ACC112 (cell line): ENCODE measurements around the gene BRIP1.
"Not testable (repeated sequence)": the region's sequence is repeated elsewhere in the genome, so short reads cannot be mapped to it uniquely, and the experiment has no call there.

Source experiments
- H2AFZ ChIP-seq: fragments of 200-600 bp; sonication (generic); one replicate; pipeline ENCODE4 v1.6.0; 2017; ENCODE audit warnings: antibody characterized with exemption, low read length; ENCODE audit not compliant: unreplicated experiment
- H3K27ac ChIP-seq: fragments of 200-600 bp; sonication (generic); 2 replicates; pipeline ENCODE4 v1.5.1; 2014; ENCODE audit warnings: low read depth, mild to moderate bottlenecking, antibody characterized with exemption, low read length, moderate library complexity
- H3K27me3 ChIP-seq: fragments of 200-600 bp; sonication (generic); 2 replicates; pipeline ENCODE4 v1.6.1; 2014; ENCODE audit warnings: mild to moderate bottlenecking, antibody characterized with exemption, low read length, moderate library complexity, mixed read lengths; ENCODE audit not compliant: insufficient read depth
- H3K36me3 ChIP-seq: fragments of 200-600 bp; sonication (generic); 2 replicates; pipeline ENCODE4 v1.6.1; 2016; ENCODE audit warnings: mild to moderate bottlenecking, antibody characterized with exemption, low read length, moderate library complexity, mixed read lengths; ENCODE audit not compliant: insufficient read depth
- H3K4me1 ChIP-seq: fragments of 200-600 bp; sonication (generic); one replicate; pipeline ENCODE4 v1.6.1; 2016; ENCODE audit warnings: low read length, mixed read lengths; ENCODE audit not compliant: insufficient read depth, unreplicated experiment, control insufficient read depth
- H3K4me3 ChIP-seq: fragments of 200-600 bp; sonication (generic); 2 replicates; pipeline ENCODE4 v1.5.1; 2014; ENCODE audit warnings: mild to moderate bottlenecking, low read depth, low read length
- H3K79me2 ChIP-seq: fragments of 200-600 bp; sonication (generic); one replicate; pipeline ENCODE4 v1.6.0; 2016; ENCODE audit warnings: low read length; ENCODE audit not compliant: control insufficient read depth, unreplicated experiment, insufficient read depth

The BRIP1 gene

GRCh38 chr17:61862975-61863800 lies at the start of gene BRIP1:
Gene BRIP1, minus strand, starts transcription at chr17:61863528. Its CDS starts 1,989 bp downstream, at chr17:61861539.
- no peaks in the 10 kb centered on the region for H3K36me3 ChIP-seq
- H2AFZ ChIP-seq, result peak within 1 kb of the TSS; percentile 92
- H3K27ac ChIP-seq, result peak within 1 kb of the TSS; percentile 79
- H3K4me1 ChIP-seq, result peaks cover 31% of the 10 kb centered on the region
- H3K27me3 ChIP-seq, result no peaks in the 10 kb centered on the region
- peak within 1 kb of the TSS; percentile 84 for H3K4me3 ChIP-seq
- peaks cover 28% of the 10 kb centered on the region for H3K79me2 ChIP-seq

DNA sequence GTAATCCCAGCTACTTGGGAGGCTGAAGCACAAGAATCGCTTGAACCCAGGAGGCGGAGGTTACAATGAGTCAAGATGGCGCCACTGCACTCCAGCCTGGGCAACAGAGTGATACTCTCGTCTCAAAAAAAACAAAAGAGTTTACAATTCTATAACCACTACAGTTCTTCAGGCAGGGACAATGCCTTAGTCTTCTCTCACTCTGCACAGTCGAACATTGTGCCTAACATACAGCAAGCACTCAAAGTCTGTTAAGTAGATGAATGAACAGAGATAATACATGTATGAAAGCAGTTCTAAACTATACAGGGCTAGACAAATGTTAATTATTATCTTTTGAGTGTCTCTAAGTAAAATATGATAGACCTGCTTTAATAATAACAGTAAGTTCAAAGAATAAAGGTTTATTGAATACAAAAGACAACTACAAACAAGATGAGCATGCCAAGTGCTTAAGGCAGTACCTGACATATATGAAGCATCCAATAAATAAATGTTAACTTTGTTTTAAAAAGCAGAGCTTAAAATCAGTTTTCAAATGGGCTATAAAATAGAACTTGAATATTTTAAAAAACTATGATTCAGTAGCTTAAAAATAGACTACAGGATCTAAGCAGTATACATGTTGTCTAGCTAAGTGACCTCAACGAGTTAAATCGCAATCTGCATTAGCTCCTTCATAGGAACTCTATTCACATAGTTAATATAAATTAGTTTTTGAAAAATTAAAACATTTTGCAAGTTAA lies 45.1 kb upstream of the BRIP1 start:
- Histone ChIP-seq H3K27ac (no peak overlapping the region), H3K79me2 (no peaks in the 10 kb centered on the region), H2AFZ (no peak overlapping the region), H3K4me3 (no peak overlapping the region), H3K27me3 (no peaks in the 10 kb centered on the region), H3K36me3 (peaks cover 21% of the 10 kb centered on the region), H3K4me1 (no peaks in the 10 kb centered on the region)

DNA sequence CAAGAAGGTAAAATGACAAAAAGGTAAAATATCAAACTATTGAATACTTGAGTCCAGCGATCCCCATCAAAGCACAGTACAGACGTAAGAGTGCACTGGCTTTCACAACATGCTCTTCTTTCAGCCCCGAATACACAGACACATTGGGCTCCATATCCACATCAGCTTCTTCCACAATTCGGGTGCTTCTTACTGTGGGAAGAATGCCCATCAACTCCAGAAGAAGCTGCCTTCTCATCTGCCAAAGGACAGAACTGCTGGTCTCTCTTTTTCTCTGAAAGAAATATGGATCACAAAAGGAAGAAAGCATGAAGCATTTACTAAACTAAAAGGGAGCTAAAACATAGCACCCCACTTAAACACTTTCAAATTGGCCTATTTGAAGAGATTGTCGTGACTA lies 44.0 kb upstream of the BRIP1 start:
- Histone ChIP-seq H3K4me3 (no peak overlapping the region), H2AFZ (no peak overlapping the region), H3K27ac (no peak overlapping the region), H3K4me1 (no peaks in the 10 kb centered on the region), H3K79me2 (no peaks in the 10 kb centered on the region), H3K27me3 (no peaks in the 10 kb centered on the region), H3K36me3 (peaks cover 22% of the 10 kb centered on the region)

DNA sequence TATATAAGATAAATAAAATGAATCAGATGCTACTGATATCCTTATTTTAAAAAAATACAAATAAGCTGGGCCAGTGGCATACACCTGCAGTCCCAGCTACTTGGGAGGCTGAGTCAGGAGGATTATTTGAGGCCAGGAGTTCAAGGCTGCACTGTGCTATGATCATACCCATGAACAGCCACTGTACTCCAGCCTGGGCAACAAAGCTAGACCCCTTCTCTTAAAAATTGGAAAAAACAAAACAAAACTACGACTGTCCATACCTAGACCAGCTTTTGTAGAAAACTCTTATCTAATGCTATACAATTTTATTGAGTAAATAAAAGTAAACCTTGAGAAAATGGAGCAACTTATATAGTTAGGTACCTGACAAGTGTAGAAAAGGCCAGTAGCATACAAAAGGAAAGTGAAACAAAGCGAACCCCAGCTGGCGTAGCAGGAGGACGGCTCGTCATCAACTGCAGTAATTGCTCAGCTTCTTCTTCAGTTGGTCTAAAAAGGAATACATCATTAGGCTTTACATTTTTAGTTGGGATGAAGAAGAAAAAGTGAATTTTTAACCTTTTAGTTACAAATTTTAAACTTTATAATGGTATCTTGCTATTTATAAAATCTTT lies 40.9 kb upstream of the BRIP1 start:
- no peak overlapping the region for H3K4me3 ChIP-seq
- no peaks in the 10 kb centered on the region for H3K79me2 ChIP-seq
- H2AFZ ChIP-seq, result no peak overlapping the region
- H3K27me3 ChIP-seq, result no peaks in the 10 kb centered on the region
- peaks cover 20% of the 10 kb centered on the region for H3K36me3 ChIP-seq
- no peak overlapping the region for H3K27ac ChIP-seq
- H3K4me1 ChIP-seq, result no peaks in the 10 kb centered on the region

DNA sequence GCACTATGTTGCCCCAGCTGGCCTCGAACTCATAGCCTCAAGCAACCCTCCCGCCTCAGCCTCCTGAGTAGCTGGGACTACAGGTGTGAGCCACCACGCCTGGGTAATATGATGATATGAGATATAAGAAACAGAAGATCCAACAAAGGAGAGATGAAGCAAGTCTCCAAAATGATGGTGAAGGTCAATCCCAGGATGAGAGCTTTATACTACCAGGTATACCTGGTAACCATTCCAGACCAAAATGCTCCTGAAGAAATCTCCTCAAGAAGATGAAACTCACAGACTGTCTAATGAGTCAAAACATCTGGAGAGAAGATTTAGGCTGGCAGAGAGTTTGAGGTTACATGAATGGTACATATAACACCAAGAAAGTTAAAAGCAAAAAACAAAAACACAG lies 39.9 kb upstream of the BRIP1 start:
- H3K36me3 ChIP-seq, result peaks cover 20% of the 10 kb centered on the region
- H3K27me3 ChIP-seq, result no peaks in the 10 kb centered on the region
- H3K4me1 ChIP-seq, result no peaks in the 10 kb centered on the region
- no peaks in the 10 kb centered on the region for H3K79me2 ChIP-seq
- H3K4me3 ChIP-seq, result no peak overlapping the region
- no peak overlapping the region for H2AFZ ChIP-seq
- H3K27ac ChIP-seq, result no peak overlapping the region

GRCh38 chr17:61897548-61898180 lies 34.3 kb upstream of the BRIP1 start:
- H3K27ac ChIP-seq, result no peak overlapping the region
- H2AFZ ChIP-seq, result no peak overlapping the region
- H3K4me1 ChIP-seq, result no peaks in the 10 kb centered on the region
- peaks cover 23% of the 10 kb centered on the region; the same call in 1 of the 2 replicates for H3K36me3 ChIP-seq
- no peaks in the 10 kb centered on the region for H3K27me3 ChIP-seq
- no peaks in the 10 kb centered on the region for H3K79me2 ChIP-seq
- H3K4me3 ChIP-seq, result no peak overlapping the region

DNA sequence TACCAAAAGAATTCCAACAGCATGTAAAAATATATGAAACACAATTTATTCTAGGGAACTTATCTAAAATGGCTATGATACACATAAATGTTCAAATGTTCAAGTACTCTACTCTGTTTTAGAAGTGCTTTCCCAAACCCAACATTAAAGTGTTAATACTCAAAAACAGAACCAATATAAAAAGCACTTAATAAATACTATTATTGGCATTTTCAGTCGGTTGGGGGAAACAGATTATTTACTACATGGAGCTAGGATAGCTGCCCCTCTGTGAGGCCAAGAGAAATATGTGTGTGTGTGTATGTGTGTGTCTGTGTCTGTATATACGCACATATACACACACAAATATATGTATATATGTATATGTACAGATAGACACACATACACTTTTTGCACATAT lies 32.1 kb upstream of the BRIP1 start:
- Histone ChIP-seq H3K27ac (no peak overlapping the region), H3K79me2 (no peaks in the 10 kb centered on the region), H3K4me1 (no peaks in the 10 kb centered on the region), H3K36me3 (peaks cover 14% of the 10 kb centered on the region; the same call in 1 of the 2 replicates), H2AFZ (no peak overlapping the region), H3K4me3 (no peak overlapping the region), H3K27me3 (no peaks in the 10 kb centered on the region)

- H3K4me1 ChIP-seq, H3K27me3 ChIP-seq, H3K27ac ChIP-seq, H3K4me3 ChIP-seq, H2AFZ ChIP-seq, H3K36me3 ChIP-seq, H3K79me2 ChIP-seq: not testable (repeated sequence)
Observed at GRCh38 chr17:61894310-61894709, 31.0 kb upstream of the BRIP1 start.

DNA sequence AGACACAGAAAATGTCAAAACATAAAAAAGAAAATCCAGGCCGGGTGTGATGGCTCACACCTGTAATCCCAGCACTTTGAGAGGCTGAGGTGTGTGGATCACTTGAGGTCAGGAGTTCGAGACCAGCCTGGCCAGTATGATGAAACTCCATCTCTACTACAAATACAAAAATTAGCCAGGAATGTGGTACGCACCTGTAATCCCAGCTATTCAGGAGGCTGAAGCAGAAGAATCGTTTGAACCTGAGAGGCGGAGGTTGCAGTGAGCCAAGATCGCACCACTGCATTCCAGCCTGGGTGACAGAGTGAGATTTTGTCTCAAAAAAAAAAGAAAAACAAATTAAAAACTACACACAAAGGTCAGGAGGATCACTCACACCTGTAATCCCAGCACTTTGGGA lies 24.4 kb upstream of the BRIP1 start:
- not testable (repeated sequence) for H3K79me2 ChIP-seq, H3K4me1 ChIP-seq, H3K27ac ChIP-seq, H2AFZ ChIP-seq, H3K27me3 ChIP-seq, H3K4me3 ChIP-seq
- H3K36me3 ChIP-seq, result peaks cover 11% of the 10 kb centered on the region

DNA sequence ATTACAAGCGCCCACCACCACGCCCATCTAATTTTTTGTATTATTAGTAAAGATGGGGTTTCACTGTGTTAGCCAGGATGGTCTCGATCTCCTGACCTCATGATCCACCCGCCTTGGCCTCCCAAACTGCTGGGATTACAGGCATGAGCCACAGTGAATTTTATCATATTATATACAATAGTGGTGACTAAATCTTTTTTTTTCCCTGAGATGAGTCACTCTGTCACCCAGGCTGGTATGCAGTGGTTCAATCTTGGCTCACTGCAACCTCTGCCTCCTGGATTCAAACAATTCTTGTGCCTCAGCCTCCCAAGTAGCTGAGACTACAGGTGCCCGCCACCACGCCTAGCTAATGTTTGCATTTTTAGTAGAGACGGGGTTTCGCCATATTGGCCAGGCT lies 22.5 kb upstream of the BRIP1 start:
- H3K36me3 ChIP-seq, result peaks cover 11% of the 10 kb centered on the region
- not testable (repeated sequence) for H3K27ac ChIP-seq, H3K79me2 ChIP-seq, H3K4me3 ChIP-seq, H3K27me3 ChIP-seq, H2AFZ ChIP-seq, H3K4me1 ChIP-seq
